Aorta (tissue), 5 donors: ENCODE results near the gene KCNQ1. TPM values are rescaled to one million over a fixed set of nuclear protein-coding genes. Genes with fewer than 3 reads are reported as not detected.

Source experiments
- ATAC-seq: fragments of 200-7000 bp; cut with Tn5 transposase; one replicate; pipeline ENCODE4 v1.9.1; 2022; ENCODE audit warnings: moderate library complexity; ENCODE audit not compliant: low FRiP score
- DNase-seq, 2 donors: peaks; one replicate each; pipeline ENCODE4 v3.0.0-alpha.2; 2020
- H3K27ac ChIP-seq, 2 donors: one replicate each; pipeline ENCODE4 v1.5.1; 2013; ENCODE audit warnings: low read length in 2 of 2, mild to moderate bottlenecking in 2 of 2, moderate library complexity in 2 of 2, control low read depth in 1 of 2, inconsistent platforms in 1 of 2, low read depth in 1 of 2
- H3K27me3 ChIP-seq, 2 donors: one replicate each; pipeline ENCODE4 v1.6.1; 2013; ENCODE audit warnings: control low read depth in 1 of 2, low read length in 1 of 2, mild to moderate bottlenecking in 1 of 2, moderate library complexity in 1 of 2; ENCODE audit not compliant: insufficient read depth in 2 of 2, control insufficient read depth in 1 of 2
- H3K36me3 ChIP-seq, 2 donors: one replicate each; pipeline ENCODE4 v1.6.1; 2013; ENCODE audit warnings: control low read depth in 1 of 2, low read length in 1 of 2, mild to moderate bottlenecking in 1 of 2; ENCODE audit not compliant: insufficient read depth in 2 of 2, control insufficient read depth in 1 of 2
- H3K4me1 ChIP-seq, 2 donors: one replicate each; pipeline ENCODE4 v1.6.1; 2013; ENCODE audit warnings: low read length in 2 of 2, control low read depth in 1 of 2, mild to moderate bottlenecking in 1 of 2, moderate library complexity in 1 of 2; ENCODE audit not compliant: insufficient read depth in 2 of 2, control insufficient read depth in 1 of 2
- H3K4me3 ChIP-seq, 2 donors: one replicate each; pipeline ENCODE4 v1.5.1; 2013; ENCODE audit warnings: low read length in 2 of 2, control low read depth in 1 of 2, mild to moderate bottlenecking in 1 of 2
- H3K9me3 ChIP-seq: one replicate; pipeline ENCODE4 v1.6.1; 2013; ENCODE audit warnings: mild to moderate bottlenecking, low read length; ENCODE audit not compliant: control insufficient read depth
- WGBS, 2 donors: extraction: QIAGEN DNeasy Blood & Tissue Kit; methylation state at CpG; one replicate each; pipeline ENCODE4 v1.1.7; 2013; 5-methylcytosine and 5-hydroxymethylcytosine counted together
- intact Hi-C, 2 donors: fragments of 100-400 bp; cut with DNase I; formaldehyde crosslinking; loops; one replicate each; pipeline versions ENCODE4 v1.14.2 to v1.15.0; 2022
- polyA plus RNA-seq, 2 donors: library from polyadenylated mRNA; stranded (reverse); fragments of 200-250 nt; gene quantifications; one replicate each; pipeline ENCODE4 v1.2.3, GENCODE V29; 2013
- total RNA-seq, 2 donors: library from RNA; stranded (reverse); fragmentation: NEBNext Ultra II Directional; extraction: Animal tissue kit (Norgen Biotek cat#: 25700); gene quantifications; one replicate each; pipeline ENCODE4 v1.2.1, GENCODE V29; 2021
- donor health status: healthy with polysubstance abuse.
- donor health status: Bipolar disorder and iron deficiency.
- donor health status: DM: no; HTN: no; CAD: no.
- donor health status: DM: no; HTN: no; CAD: no.
- donor health status: DM: yes; HTN: yes; CAD: no.

The KCNQ1 gene
- total and polyA plus RNA-seq, 4 donors, result 0.67 to 11.5 (median 5.8) TPM

DNA sequence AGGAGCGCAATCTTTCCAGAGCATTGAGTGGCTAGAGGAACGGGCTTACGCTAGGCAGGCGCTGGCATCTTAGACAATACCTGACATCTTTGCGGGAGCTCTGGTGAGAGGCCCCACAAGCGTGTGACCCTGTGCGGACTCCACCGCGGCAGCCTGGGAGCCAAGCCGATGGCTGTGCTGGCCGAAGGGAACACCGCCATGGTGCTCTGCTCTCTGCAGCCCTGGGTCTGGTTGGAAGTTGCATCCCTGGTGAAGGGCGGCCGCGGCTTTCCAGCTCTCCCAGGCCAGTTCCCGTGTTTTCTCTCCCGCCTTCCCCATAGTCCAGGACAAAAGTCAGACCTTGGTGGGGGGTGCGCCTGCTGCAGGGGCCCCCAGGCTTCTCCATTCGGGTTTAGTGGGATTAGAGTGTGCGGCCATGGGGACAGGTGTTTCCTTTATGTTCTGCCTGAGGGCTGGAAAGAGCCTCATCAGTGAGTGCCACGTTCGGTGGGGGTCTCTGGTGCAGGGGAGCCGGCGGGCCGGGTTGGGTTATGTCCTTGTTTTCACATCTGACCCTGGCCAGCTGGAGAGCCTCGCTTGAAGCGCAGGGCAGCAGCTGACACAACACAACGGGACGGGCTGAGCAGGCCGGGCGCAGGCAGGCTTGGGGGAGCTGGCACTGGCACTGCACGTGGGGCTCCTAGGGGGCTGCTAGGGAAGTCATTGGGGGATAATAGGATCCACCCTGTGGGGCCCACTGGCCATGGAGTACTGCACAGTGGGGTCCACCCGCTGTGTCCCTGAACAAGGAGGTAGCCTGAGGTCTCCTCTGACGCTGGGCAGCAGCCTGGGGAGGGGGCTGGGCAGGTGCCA is 94.8 kb downstream of the KCNQ1 start:
- intact Hi-C loops, result loop anchor here in 1 of 2 donors (10.0 kb wide), 1 partner anchor 555 kb away; no protein-coding TSS in a partner anchor
- peak; percentile 40 to 73 for DNase-seq
- no peaks in the 10 kb centered on the region for H3K36me3 ChIP-seq
- no peak for ATAC-seq
- H3K4me1 ChIP-seq, result no peaks in the 10 kb centered on the region
- no peaks in the 10 kb centered on the region for H3K27me3 ChIP-seq
- 90 to 91% methylated on average over 34 of the region's 34 CpGs for WGBS, 2 donors
- H3K27ac ChIP-seq, result no peak overlapping the region
- H3K4me3 ChIP-seq, result no peak overlapping the region
- no peaks in the 10 kb centered on the region for H3K9me3 ChIP-seq

DNA sequence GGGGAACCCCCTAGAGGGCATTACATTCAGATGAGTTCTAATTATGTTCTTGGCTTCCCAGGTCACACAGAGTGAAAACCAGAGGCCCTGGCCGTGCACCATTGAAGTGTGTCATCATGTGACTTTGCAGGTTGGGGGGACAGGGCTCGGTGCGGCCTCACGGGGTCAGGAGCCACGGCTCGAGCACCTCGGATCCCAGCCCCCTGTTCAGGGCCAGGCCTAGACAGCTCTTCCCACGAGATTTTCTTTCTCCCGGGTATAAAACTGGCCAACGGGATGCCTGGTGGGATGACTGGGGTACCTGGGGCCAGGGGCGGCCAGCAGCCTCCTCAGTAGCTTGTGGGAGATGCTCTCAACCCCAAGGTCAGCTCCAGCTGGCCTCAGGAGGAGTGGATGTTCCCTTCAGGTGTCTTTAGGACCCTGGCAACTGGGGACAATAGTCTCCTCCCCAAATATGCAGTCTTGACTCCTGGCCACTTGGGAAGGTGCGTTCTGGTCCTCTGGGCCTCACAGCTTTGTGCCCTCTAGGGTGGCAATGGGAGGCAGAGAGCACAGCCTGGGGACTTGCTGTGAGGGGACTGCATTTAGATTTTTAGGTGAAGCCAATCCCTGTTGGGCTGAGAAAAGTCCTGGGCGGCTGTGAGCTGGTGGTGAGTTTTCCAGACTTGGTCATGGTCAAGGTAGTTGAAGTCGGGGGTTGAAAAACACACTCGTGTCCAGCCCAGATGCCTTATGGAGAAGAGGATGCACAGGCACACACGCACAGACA is 95.6 kb downstream of the KCNQ1 start:
- Histone ChIP-seq H3K9me3 (no peaks in the 10 kb centered on the region), H3K4me1 (no peaks in the 10 kb centered on the region), H3K27ac (no peak overlapping the region), H3K36me3 (no peaks in the 10 kb centered on the region), H3K4me3 (no peak overlapping the region), H3K27me3 (no peaks in the 10 kb centered on the region)
- no peak for ATAC-seq
- 86 to 88% methylated on average over 16 of the region's 16 CpGs for WGBS, 2 donors
- peak; percentile 23 to 63 for DNase-seq
- intact Hi-C loops, result no loop called here

DNA sequence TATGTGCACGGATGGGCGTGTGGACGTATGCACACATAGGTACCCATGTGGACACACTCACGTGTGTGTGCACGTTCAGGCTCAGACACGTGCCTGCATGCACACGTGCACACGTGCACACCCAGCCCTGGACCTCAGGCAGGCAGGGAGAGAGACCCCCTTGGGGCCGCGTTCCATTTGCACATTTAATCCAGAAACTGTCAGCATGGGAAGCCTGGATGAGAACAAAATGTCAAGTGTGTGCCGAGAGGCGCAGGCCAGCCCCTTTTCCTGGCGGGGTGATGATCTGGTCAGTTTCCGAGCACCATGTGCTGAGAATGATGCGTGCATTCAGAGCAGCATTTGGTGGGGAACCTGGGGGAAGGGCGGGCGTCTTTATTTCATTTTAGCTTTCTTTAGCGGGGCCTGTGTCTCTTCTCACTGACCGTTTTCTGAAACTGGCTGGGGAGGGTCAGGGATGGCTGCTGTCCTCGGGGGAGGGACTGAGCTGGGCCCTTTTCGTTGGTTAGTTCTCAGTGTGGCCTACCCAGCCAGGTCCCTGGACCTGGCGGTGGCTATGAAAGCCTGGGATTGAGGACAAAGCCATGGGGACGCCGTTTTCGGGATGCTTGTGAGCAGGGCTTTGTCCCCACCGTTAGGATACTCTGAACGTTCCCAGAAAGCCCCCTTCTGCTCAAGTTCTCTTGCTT is 96.3 kb downstream of the KCNQ1 start:
- H3K27ac ChIP-seq, result no peak overlapping the region
- ATAC-seq (no peak), DNase-seq (peak; percentile 12 to 55)
- intact Hi-C loops, result no loop called here
- H3K4me1 ChIP-seq, result no peaks in the 10 kb centered on the region
- no peak overlapping the region for H3K4me3 ChIP-seq
- H3K27me3 ChIP-seq, result no peaks in the 10 kb centered on the region
- no peaks in the 10 kb centered on the region for H3K9me3 ChIP-seq
- no peaks in the 10 kb centered on the region for H3K36me3 ChIP-seq
- 90 to 91% methylated on average over 27 of the region's 27 CpGs for WGBS, 2 donors

DNA sequence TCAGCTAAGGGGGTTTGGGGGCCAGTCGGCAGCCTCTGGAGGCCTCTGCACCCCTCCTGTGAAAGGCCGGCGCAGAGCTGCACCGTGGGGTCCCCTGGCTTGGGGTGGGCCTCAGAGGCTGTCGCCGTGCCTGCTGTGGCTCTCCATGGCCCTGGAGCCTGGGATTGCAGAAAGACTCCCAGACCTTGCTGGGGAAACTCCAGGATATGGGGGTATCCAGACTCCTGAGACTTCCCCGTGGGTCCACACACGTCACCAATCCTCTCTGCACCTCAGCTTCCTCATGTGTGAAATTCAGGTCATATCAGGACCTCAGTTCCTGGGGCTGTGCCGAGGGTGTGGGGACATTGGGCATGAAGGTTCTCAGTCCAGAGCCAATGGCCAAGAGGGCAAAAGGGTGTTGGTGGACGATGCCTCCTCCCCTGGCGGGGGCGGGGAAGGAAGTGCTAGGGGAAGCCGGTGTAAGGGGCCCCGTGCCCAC is 97.1 kb downstream of the KCNQ1 start:
- Histone ChIP-seq H3K27me3 (no peaks in the 10 kb centered on the region), H3K36me3 (no peaks in the 10 kb centered on the region), H3K4me3 (no peak overlapping the region), H3K4me1 (no peaks in the 10 kb centered on the region), H3K27ac (no peak overlapping the region), H3K9me3 (no peaks in the 10 kb centered on the region)
- no peak for ATAC-seq
- DNase-seq, result peak; percentile 20 to 54
- WGBS, 2 donors, result 84 to 86% methylated on average over 14 of the region's 14 CpGs
- intact Hi-C loops, result no loop called here

DNA sequence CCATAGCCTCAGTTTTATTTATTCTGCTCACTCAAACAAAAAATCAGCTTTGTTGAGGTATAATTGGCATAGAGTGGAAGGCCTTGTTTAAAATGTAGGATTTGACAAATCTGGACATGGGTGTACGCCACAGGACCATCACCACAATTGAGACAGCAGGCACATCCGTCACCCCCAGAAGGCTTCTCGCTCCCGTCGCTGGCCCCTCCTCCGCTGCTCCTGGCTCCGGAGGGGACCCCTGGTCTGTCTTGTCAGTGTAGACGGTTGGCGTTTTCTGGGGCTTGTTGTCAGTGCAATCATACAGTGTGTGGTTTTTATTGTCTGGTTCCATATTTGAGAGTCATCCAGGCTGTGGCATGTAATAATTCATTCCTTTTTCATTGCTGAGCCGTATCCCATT is 97.6 kb downstream of the KCNQ1 start:
- no peaks in the 10 kb centered on the region for H3K36me3 ChIP-seq
- DNase-seq (peak; percentile 20 to 45), ATAC-seq (no peak)
- H3K4me1 ChIP-seq, result no peaks in the 10 kb centered on the region
- 87 to 90% methylated on average over 10 of the region's 10 CpGs for WGBS, 2 donors
- no peaks in the 10 kb centered on the region for H3K9me3 ChIP-seq
- intact Hi-C loops, result no loop called here
- no peak overlapping the region for H3K4me3 ChIP-seq
- H3K27ac ChIP-seq, result no peak overlapping the region
- H3K27me3 ChIP-seq, result no peaks in the 10 kb centered on the region

DNA sequence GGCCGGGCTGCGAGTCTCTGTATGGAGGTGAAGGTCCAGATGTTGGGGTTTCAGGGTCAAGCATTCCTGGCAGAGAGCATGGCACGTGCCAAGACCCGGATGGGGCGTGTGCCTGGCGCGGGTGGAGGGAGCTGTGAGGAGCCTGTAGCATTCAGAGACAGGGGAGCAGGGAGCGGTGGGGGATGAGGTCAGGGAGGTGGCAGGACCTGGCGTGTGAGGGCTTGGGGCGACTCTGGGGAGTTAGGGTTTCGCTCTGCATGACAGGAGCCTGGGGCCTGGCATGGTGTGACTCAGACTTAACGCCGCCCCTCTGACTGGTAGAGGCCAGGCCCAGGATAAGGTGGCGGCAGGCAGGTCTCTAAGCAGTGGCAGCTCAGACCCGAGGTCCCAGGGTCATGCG is 103.0 kb downstream of the KCNQ1 start:
- WGBS, 2 donors, result 89 to 91% methylated on average over 16 of the region's 16 CpGs
- Histone ChIP-seq H3K36me3 (no peaks in the 10 kb centered on the region), H3K4me3 (no peak overlapping the region), H3K27ac (no peak overlapping the region), H3K9me3 (no peaks in the 10 kb centered on the region), H3K27me3 (no peaks in the 10 kb centered on the region), H3K4me1 (no peaks in the 10 kb centered on the region)
- no peak for ATAC-seq
- DNase-seq, result peak; percentile 17 to 68
- intact Hi-C loops, result no loop called here

DNA sequence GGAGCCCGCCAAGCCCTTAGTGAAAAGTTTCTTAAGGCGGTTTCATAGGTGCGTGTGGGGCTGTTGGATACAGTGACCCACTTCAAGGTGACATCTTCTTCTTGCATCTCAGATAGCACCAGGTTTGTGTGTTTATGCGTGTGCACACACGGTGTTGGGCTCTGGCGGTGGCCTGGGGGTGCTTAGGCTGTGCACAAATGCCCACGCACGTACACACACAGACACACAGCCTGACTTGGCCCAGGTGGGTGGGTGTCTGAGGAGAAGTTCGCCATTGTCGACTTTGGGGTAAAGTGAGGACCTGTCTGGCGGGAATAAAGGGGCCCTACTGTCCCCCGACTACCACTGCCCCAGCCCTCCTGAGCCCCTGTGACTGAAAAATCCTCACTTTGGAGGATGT is 103.8 kb downstream of the KCNQ1 start:
- Histone ChIP-seq H3K27me3 (no peaks in the 10 kb centered on the region), H3K4me1 (no peaks in the 10 kb centered on the region), H3K36me3 (no peaks in the 10 kb centered on the region), H3K27ac (no peak overlapping the region), H3K9me3 (no peaks in the 10 kb centered on the region), H3K4me3 (no peak overlapping the region)
- DNase-seq (peak; percentile 18 to 60), ATAC-seq (no peak)
- whole genome bisulfite sequencing, 2 donors, result 95 to 98% methylated on average over 12 of the region's 12 CpGs
- intact Hi-C loops, result no loop called here

DNA sequence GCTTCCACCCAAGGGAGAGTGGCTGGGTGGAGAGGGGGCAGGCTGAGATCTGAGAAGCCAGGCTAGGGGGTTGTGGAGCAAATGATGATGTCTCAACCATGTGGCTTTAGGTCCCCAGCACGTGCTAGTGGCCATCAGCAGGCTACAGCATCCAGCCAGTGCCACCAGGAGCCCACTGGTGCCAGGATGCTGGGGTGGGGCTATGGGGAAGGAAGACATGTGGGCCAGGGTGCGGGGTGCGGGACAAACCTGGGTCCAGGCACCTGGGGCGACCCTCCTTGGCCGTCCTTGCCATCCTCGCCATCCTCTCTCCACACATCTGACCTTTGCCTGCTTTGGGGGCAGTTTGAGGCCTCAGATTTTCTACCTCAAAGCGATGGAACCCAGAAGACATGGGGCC is 104.3 kb downstream of the KCNQ1 start:
- WGBS, 2 donors, result 95 to 98% methylated on average over 7 of the region's 7 CpGs
- no peaks in the 10 kb centered on the region for H3K9me3 ChIP-seq
- no peaks in the 10 kb centered on the region for H3K4me1 ChIP-seq
- DNase-seq (peak; percentile 30 to 61), ATAC-seq (no peak)
- H3K27me3 ChIP-seq, result no peaks in the 10 kb centered on the region
- H3K27ac ChIP-seq, result no peak overlapping the region
- no peak overlapping the region for H3K4me3 ChIP-seq
- no peaks in the 10 kb centered on the region for H3K36me3 ChIP-seq
- intact Hi-C loops, result no loop called here
